GM21390 (cell line): ENCODE results near the gene ZSCAN30.
A peak's percentile ranks its signal among the peaks of the same experiment; 100 is the strongest.

Experiments used
- ATAC-seq: cut with Tn5 transposase; IDR thresholded peaks from one replicate; pipeline ENCODE4 v1.9.1; 2021; ENCODE audit not compliant: unreplicated experiment

ZSCAN30 gene

GRCh38 chr18:35290094-35290735 is at the start of gene ZSCAN30:
ZSCAN30 (minus strand) TSS chr18:35290229; CDS start chr18:35264352, 25,877 bp downstream.
- peak; percentile 91 for ATAC-seq

GRCh38 chr18:35337286-35337685 is 47.3 kb upstream of the ZSCAN30 start:
- ATAC-seq = no peak

- ATAC-seq = no peak
These were observed 45.8 kb upstream of the ZSCAN30 start for GRCh38 chr18:35335866-35336265.

GRCh38 chr18:35334821-35335220 is 44.8 kb upstream of the ZSCAN30 start:
- no peak for ATAC-seq

- ATAC-seq = no peak
These were observed 44.2 kb upstream of the ZSCAN30 start for GRCh38 chr18:35334212-35334611.

- no peak for ATAC-seq
These were observed 41.5 kb upstream of the ZSCAN30 start for GRCh38 chr18:35331367-35332087.

GRCh38 chr18:35328868-35329267 is 38.8 kb upstream of the ZSCAN30 start:
- ATAC-seq = no peak

GRCh38 chr18:35326695-35327387 is 36.8 kb upstream of the ZSCAN30 start:
- ATAC-seq = no peak

- ATAC-seq = no peak
These were observed 35.1 kb upstream of the ZSCAN30 start for GRCh38 chr18:35324926-35325655.

- ATAC-seq = no peak
These were observed 32.7 kb upstream of the ZSCAN30 start for GRCh38 chr18:35322486-35323458.

- no peak for ATAC-seq
These were observed 21.5 kb upstream of the ZSCAN30 start for GRCh38 chr18:35311496-35311895.

- no peak for ATAC-seq
These were observed 16.7 kb upstream of the ZSCAN30 start for GRCh38 chr18:35306588-35307250.

- ATAC-seq = no peak
These were observed 13.6 kb upstream of the ZSCAN30 start for GRCh38 chr18:35303610-35304009.

- no peak for ATAC-seq
These were observed 6.0 kb upstream of the ZSCAN30 start for GRCh38 chr18:35296060-35296459.

GRCh38 chr18:35291166-35291565 is 1.1 kb upstream of the ZSCAN30 start:
- ATAC-seq = no peak

- peak; percentile 50 for ATAC-seq
These were observed 319 bp downstream of the ZSCAN30 start for GRCh38 chr18:35289727-35290093.

- ATAC-seq = no peak
These were observed 736 bp downstream of the ZSCAN30 start for GRCh38 chr18:35289293-35289692.

GRCh38 chr18:35284841-35285240 is 5.2 kb downstream of the ZSCAN30 start:
- no peak for ATAC-seq

- ATAC-seq = no peak
These were observed 5.9 kb downstream of the ZSCAN30 start for GRCh38 chr18:35283923-35284794.
